Thyroid gland (tissue), 4 donors: ENCODE results near the gene GAL3ST1.

ENCODE experiments used
- POLR2A ChIP-seq, 2 donors: fragments of 450-650 bp; IDR thresholded peaks; one replicate each; pipeline ENCODE4 v1.6.1; 2017; ENCODE audit warnings: antibody characterized with exemption in 2 of 2, mild to moderate bottlenecking in 2 of 2, moderate library complexity in 1 of 2
- TF ChIP-seq, protein P1 (sequence below), 6 experiments: fragments of 200-600 bp in 3 of 6; fragments of 450-650 bp in 3 of 6; sonication (generic) in 3 of 6; IDR thresholded peaks; one replicate each; pipeline ENCODE4 v1.5.1; 2016 to 2019; ENCODE audit warnings: antibody characterized with exemption in 6 of 6, mild to moderate bottlenecking in 2 of 6, inconsistent platforms in 1 of 6, moderate library complexity in 1 of 6

DNA sequence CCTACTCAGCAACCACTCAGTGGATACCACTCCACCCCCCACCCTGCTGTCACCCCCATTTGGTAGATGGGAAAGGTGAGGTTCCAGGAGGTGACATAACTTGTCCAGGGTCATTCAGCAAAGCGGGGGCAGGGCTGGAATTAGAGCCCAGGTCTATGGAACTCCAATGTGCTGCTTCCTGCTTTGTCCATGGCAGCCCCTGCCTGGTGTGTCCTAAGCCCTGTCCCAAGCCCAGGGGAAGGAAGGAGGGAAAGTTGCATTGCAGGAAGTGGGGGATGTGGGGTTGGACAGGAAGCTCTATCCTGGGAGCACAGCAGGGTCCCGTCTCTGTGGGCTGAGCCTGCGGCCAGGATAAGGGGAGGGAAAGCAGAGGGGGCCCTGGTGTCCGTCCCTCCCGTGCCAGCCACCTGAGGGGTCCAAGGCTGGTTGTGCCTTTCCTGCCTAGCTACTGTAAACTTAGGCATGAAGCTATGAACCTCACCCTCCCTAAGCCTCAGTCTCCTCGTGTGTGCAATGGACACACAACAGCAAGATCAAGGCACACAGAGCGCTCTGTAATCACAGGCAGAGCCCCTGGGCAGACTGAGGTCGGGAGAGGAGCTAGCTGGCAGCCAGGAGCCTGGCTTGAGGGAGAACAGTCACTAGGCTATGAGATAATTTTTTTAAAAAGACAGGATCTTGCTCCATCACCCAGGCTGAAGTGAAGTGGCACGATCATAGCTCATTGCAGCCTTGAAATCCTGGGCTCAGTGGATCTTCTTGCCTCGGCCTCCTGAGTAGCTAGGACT, 12.9 kb downstream of the GAL3ST1 start:
- TF ChIP-seq POLR2A (IDR thresholded peaks at IDR 0.05), result no peak
- TF ChIP-seq, protein P1, sequence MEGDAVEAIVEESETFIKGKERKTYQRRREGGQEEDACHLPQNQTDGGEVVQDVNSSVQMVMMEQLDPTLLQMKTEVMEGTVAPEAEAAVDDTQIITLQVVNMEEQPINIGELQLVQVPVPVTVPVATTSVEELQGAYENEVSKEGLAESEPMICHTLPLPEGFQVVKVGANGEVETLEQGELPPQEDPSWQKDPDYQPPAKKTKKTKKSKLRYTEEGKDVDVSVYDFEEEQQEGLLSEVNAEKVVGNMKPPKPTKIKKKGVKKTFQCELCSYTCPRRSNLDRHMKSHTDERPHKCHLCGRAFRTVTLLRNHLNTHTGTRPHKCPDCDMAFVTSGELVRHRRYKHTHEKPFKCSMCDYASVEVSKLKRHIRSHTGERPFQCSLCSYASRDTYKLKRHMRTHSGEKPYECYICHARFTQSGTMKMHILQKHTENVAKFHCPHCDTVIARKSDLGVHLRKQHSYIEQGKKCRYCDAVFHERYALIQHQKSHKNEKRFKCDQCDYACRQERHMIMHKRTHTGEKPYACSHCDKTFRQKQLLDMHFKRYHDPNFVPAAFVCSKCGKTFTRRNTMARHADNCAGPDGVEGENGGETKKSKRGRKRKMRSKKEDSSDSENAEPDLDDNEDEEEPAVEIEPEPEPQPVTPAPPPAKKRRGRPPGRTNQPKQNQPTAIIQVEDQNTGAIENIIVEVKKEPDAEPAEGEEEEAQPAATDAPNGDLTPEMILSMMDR (IDR thresholded peaks at IDR 0.05), result no peak
